Measurements from ENCODE around the gene CPSF4L. TPM values are rescaled to one million over a fixed set of nuclear protein-coding genes. Genes with fewer than 3 reads are reported as not detected.
"Not testable (repeated sequence)": the region's sequence is repeated elsewhere in the genome, so short reads cannot be mapped to it uniquely, and the experiment has no call there.

The CPSF4L gene
- polyA plus RNA-seq, 1 donor (not counting 4 experiments of a cell fraction or from before 2014, with no cell fraction given): not detected

DNA sequence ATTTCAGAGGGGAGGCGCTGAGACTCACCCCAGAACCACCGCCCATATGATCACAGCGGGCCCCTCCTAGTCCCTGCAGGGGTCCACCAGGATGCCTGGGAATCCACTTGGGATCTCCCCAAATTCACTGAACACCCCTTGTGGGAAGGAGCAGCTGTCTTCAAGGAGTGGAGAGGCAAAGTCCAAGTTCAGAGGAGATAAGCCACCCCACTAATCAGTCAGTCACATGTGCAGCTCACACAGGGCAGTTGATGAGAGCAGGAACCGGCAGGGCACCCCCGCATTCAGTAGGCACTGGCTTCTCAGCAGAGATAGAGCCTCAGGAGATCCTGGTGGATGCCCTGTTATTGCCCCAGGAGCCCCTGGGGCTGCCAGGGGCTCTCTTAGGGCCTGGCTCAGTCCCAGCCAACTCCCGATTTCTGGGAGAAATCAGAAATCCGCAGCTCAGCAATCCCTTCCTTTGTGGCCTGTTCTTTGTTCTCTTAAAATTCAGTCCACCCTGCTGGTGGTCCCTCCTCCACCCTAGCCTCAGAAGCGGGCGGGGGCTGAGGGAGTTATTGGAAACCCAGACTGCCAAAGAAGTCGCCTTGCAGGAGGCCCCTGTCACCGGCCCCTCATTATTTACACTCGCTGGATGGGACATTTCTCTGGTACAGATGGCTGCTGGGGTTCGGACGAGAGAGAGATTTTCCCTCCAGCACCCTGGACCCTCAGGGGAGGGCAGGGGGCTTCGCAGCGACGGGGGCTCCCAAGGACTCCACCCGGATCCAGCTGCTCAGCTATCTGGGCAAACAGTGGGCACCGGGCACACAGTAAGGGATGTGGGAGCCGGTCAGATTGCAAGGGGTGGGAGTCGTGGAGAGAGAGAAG is 48.3 kb upstream of the CPSF4L start:
- Histone ChIP-seq H3K79me2 (ENCODE audit: control insufficient read depth, insufficient read depth, low read length) (peaks cover 30% of the 10 kb centered on the region), H3K27me3 (ENCODE audit: control insufficient read depth, extremely low read depth, insufficient read depth, low read length) (no peaks in the 10 kb centered on the region), H4K20me1 (ENCODE audit: control insufficient read depth, extremely low read depth, insufficient read depth, low read length) (no peaks in the 10 kb centered on the region), H3K4me1 (ENCODE audit: control insufficient read depth, extremely low read depth, insufficient read depth, low read length) (peaks cover 54% of the 10 kb centered on the region), H3K9me3 (ENCODE audit: control insufficient read depth, low read depth, low read length) (no peaks in the 10 kb centered on the region), H3K36me3 (ENCODE audit: control insufficient read depth in 2 of 2, extremely low read depth in 1 of 2, insufficient read depth in 2 of 2, low read length in 2 of 2) (no peaks in the 10 kb centered on the region), H3K4me3 (ENCODE audit: control insufficient read depth in 2 of 3, extremely low read depth in 1 of 3, insufficient read depth in 2 of 3, low read depth in 1 of 3, low read length in 3 of 3) (peak overlapping the region; percentile 75 to 93 (median 80)), H3K9ac (ENCODE audit: control insufficient read depth, extremely low read depth, insufficient read depth, low read length) (peak overlapping the region; percentile 92), H3K4me2 (ENCODE audit: control insufficient read depth, extremely low read depth, insufficient read depth, low read depth, low read length) (peak overlapping the region; percentile 67), H2AFZ (ENCODE audit: control insufficient read depth, low read length) (peak overlapping the region; percentile 58), H3K27ac (ENCODE audit: control insufficient read depth, insufficient read depth, low read length) (peak overlapping the region; percentile 78), H3K9me1 (ENCODE audit: control insufficient read depth, extremely low read depth, insufficient read depth, low read length) (no peaks in the 10 kb centered on the region)
- FAIRE-seq (no peak), DNase-seq (ENCODE audit: low read depth, low spot score) (no peak)
- no peak for TF ChIP-seq EZH2 (IDR thresholded peaks at IDR 0.05; ENCODE audit: low read length)
- TF ChIP-seq, protein P1, sequence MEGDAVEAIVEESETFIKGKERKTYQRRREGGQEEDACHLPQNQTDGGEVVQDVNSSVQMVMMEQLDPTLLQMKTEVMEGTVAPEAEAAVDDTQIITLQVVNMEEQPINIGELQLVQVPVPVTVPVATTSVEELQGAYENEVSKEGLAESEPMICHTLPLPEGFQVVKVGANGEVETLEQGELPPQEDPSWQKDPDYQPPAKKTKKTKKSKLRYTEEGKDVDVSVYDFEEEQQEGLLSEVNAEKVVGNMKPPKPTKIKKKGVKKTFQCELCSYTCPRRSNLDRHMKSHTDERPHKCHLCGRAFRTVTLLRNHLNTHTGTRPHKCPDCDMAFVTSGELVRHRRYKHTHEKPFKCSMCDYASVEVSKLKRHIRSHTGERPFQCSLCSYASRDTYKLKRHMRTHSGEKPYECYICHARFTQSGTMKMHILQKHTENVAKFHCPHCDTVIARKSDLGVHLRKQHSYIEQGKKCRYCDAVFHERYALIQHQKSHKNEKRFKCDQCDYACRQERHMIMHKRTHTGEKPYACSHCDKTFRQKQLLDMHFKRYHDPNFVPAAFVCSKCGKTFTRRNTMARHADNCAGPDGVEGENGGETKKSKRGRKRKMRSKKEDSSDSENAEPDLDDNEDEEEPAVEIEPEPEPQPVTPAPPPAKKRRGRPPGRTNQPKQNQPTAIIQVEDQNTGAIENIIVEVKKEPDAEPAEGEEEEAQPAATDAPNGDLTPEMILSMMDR (optimal IDR thresholded peaks at IDR 0.05 in 1 of 3, IDR thresholded peaks at IDR 0.05 in 1 of 3, conservative IDR thresholded peaks at IDR 0.05 in 1 of 3; ENCODE audit: extremely low read depth in 1 of 3, insufficient read depth in 2 of 3, low read length in 3 of 3): no peak
- dilution Hi-C loops (cut with MboI; ENCODE audit: extremely low pct_ligation_motif_present, low sequenced_read_pairs): no loop called here

- dilution Hi-C loops (cut with MboI; ENCODE audit: extremely low pct_ligation_motif_present, low sequenced_read_pairs); H3K9me1 ChIP-seq (ENCODE audit: control insufficient read depth, extremely low read depth, insufficient read depth, low read length); H3K9ac ChIP-seq (ENCODE audit: control insufficient read depth, extremely low read depth, insufficient read depth, low read length); H3K9me3 ChIP-seq (ENCODE audit: control insufficient read depth, low read depth, low read length); H2AFZ ChIP-seq (ENCODE audit: control insufficient read depth, low read length); H3K4me3 ChIP-seq (ENCODE audit: control insufficient read depth in 2 of 3, extremely low read depth in 1 of 3, insufficient read depth in 2 of 3, low read depth in 1 of 3, low read length in 3 of 3); H3K27ac ChIP-seq (ENCODE audit: control insufficient read depth, insufficient read depth, low read length); H3K27me3 ChIP-seq (ENCODE audit: control insufficient read depth, extremely low read depth, insufficient read depth, low read length); DNase-seq (ENCODE audit: low read depth, low spot score); FAIRE-seq; H4K20me1 ChIP-seq (ENCODE audit: control insufficient read depth, extremely low read depth, insufficient read depth, low read length); H3K36me3 ChIP-seq (ENCODE audit: control insufficient read depth in 2 of 2, extremely low read depth in 1 of 2, insufficient read depth in 2 of 2, low read length in 2 of 2): not testable (repeated sequence)
- Histone ChIP-seq H3K4me2 (ENCODE audit: control insufficient read depth, extremely low read depth, insufficient read depth, low read depth, low read length) (peak overlapping the region; percentile 79), H3K4me1 (ENCODE audit: control insufficient read depth, extremely low read depth, insufficient read depth, low read length) (peaks cover 63% of the 10 kb centered on the region), H3K79me2 (ENCODE audit: control insufficient read depth, insufficient read depth, low read length) (peaks cover 34% of the 10 kb centered on the region)
Observed at GRCh38 chr17:73308959-73309358, 47.3 kb upstream of the CPSF4L start.
